DMS 273 (cell line): ENCODE measurements around the gene VAMP7.
"Not testable (repeated sequence)": the region's sequence is repeated elsewhere in the genome, so short reads cannot be mapped to it uniquely, and the experiment has no call there.

ENCODE experiments used
- DNase-seq: peaks from one replicate; lab custom pipeline; 2025; ENCODE audit not compliant: unreplicated experiment; lab: John Stamatoyannopoulos, UW

VAMP7 gene

GRCh38 chrX:155900765-155901164 lies 19.6 kb downstream of the VAMP7 start:
- DNase-seq, result no peak

- not testable (repeated sequence) for DNase-seq
These were observed 26.5 kb downstream of the VAMP7 start for GRCh38 chrX:155907661-155908060.

GRCh38 chrX:155923200-155923599 lies 42.1 kb downstream of the VAMP7 start:
- DNase-seq, result no peak

GRCh38 chrX:155930852-155931618 lies 49.9 kb downstream of the VAMP7 start:
- DNase-seq, result not testable (repeated sequence)

- DNase-seq, result no peak
These were observed 57.0 kb downstream of the VAMP7 start for GRCh38 chrX:155938132-155938531.

GRCh38 chrX:155949098-155949497 lies 68.0 kb downstream of the VAMP7 start:
- peak; percentile 21 for DNase-seq

DNA sequence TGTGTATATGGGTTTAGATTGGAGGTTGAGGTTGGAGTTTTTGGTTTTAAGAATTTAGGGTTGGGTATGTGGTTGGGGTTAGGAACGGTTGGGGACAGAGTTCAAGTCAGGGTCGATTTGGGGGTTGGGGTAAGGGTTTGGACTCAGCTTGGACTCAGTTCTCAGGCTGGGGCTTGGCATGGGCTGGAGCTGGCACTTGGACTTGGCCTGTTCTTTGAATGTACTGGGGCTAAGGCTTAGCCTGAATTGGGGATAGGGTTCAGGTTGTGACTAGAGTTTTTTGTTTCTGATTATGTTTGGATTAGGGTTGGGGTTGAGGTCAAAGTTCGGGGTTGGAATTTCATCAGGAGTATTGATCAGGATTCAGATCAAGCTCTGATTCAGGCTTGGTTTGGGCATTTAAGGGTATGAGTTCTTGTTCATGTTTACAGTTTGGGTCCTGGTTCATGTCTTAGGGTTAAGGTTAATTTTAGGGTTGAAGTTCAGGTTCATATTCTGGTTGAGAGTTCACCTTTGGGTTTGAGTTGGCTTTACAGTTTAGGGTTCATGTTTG lies 70.2 kb downstream of the VAMP7 start:
- no peak for DNase-seq

GRCh38 chrX:155953055-155953454 lies 71.9 kb downstream of the VAMP7 start:
- DNase-seq, result no peak

- no peak for DNase-seq
These were observed 73.6 kb downstream of the VAMP7 start for GRCh38 chrX:155954793-155955192.

- no peak for DNase-seq
These were observed 75.0 kb downstream of the VAMP7 start for GRCh38 chrX:155956099-155956498.

DNA sequence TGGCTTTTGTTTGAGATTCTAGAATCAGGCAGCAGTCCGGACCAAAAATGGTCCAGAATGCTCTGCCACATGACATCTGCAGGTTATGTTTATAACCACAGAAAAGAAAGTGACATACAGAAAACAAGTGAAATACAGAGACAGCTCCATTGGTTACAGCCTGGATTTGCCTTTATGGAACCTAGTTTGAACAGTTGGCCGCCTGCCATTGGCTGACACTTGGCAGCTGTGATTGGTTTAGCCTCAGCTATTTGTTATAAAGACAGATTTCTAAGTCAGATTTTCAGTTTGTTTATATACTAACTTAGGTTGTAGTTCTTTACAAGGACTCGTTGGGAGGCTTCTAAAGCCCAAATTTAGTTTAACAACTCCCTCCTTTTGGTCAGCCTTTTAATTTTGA lies 75.5 kb downstream of the VAMP7 start:
- DNase-seq, result peak; percentile 40

DNA sequence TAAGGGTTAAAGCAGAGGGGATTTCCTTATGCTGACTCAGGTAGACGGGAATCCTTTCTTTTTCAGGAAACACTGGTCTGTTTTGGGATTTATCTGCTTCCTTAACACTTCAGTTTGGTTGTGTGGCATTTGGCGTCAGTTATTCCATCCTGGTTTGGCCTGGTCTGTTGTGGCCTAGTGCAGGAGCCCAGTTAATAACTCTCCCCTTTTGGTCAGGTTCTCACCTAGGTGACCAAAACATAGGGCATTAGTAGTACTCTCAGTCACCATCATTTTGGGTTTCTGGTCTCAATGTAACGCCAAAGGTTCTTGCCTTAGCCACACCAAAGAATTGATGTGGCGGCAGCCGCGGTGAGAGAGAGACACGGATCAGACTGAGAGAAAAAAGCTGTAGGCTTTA lies 76.7 kb downstream of the VAMP7 start:
- no peak for DNase-seq

- peak; percentile 30 for DNase-seq
These were observed 78.0 kb downstream of the VAMP7 start for GRCh38 chrX:155959018-155959587.

DNA sequence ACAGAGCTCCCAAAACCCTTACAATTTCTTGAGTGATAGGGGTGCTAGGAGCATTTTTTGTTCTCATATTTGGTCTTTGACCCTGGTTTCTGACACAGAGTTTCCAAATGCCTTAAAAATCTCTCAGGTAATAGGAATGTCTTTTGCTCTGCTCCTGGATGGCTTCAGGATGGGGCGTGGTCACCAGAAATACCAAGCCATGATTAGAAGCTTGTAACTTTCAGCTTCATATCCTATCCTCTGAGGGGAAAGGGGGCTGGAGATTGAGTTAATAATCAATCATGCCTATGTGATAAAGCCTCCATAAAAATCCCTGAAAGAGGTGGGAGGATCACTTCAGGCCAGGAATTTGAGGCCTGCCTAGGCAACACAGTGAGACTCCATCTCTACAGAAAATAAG lies 81.8 kb downstream of the VAMP7 start:
- no peak for DNase-seq

DNA sequence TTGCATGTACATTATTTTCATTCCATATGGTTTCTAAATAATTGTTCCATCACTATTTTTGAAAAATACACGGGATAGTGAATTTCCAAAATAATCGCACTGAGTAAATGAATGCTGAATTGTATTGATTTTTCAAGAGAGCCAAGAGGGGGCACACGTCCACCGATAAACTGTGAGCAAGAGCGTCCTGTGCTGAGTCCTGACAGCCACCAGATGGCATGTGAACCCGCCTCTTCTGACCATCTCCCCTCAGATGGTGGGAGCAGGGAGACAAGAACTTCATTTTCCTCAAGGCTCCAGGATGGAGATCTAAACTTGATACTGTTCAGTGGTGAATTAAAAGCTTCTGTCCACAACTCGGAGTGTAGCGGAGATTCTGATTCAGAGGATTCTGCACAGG lies 85.7 kb downstream of the VAMP7 start:
- DNase-seq, result peak; percentile 88

GRCh38 chrX:155967653-155968325 lies 86.6 kb downstream of the VAMP7 start:
- no peak for DNase-seq

GRCh38 chrX:155968326-155968661 lies 87.1 kb downstream of the VAMP7 start:
- DNase-seq, result no peak

- DNase-seq, result no peak
These were observed 87.6 kb downstream of the VAMP7 start for GRCh38 chrX:155968791-155969190.

- peak; percentile 28 for DNase-seq
These were observed 90.5 kb downstream of the VAMP7 start for GRCh38 chrX:155971658-155972057.

GRCh38 chrX:155972241-155972640 lies 91.1 kb downstream of the VAMP7 start:
- DNase-seq, result not testable (repeated sequence)

- DNase-seq, result no peak
These were observed 102.2 kb downstream of the VAMP7 start for GRCh38 chrX:155983326-155983725.

GRCh38 chrX:155985208-155985607 lies 104.1 kb downstream of the VAMP7 start:
- no peak for DNase-seq
